Measurements from ENCODE around the gene FASN. TPM values are rescaled to one million over a fixed set of nuclear protein-coding genes. Genes with fewer than 3 reads are reported as not detected.

Gene FASN
- total and polyA plus RNA-seq, 8 donors, result 18.0 to 550 (median 40.0) TPM

GRCh38 chr17:82047379-82047778, 50.7 kb downstream of the FASN start:
- Histone ChIP-seq H3K9me3 (no peaks in the 10 kb centered on the region), H3K27me3 (no peaks in the 10 kb centered on the region), H3K36me3 (peaks cover 0 to 35% of the 10 kb centered on the region in 2 donors), H3K4me1 (peaks cover 9 to 24% of the 10 kb centered on the region in 2 donors), H3K27ac (no peak overlapping the region), H3K4me3 (no peak overlapping the region)
- intact Hi-C loops (cut with DNase I), result no loop called here
- no peak for DNase-seq
- TF ChIP-seq CTCF (IDR thresholded peaks at IDR 0.05), result no peak
- ATAC-seq, result no peak

- Histone ChIP-seq H3K36me3 (peaks cover 0 to 35% of the 10 kb centered on the region in 2 donors), H3K4me1 (peaks cover 7 to 21% of the 10 kb centered on the region in 2 donors), H3K27ac (no peak overlapping the region), H3K9me3 (no peaks in the 10 kb centered on the region), H3K4me3 (no peak overlapping the region), H3K27me3 (no peaks in the 10 kb centered on the region)
- DNase-seq (no peak), ATAC-seq (no peak)
- TF ChIP-seq CTCF (IDR thresholded peaks at IDR 0.05), result no peak
- intact Hi-C loops (cut with DNase I), result no loop called here
Observed at GRCh38 chr17:82046903-82047302, 51.1 kb downstream of the FASN start.

- intact Hi-C loops (cut with DNase I), result no loop called here
Observed at GRCh38 chr17:82045936-82046484, 52.0 kb downstream of the FASN start.

GRCh38 chr17:82043507-82043906, 54.5 kb downstream of the FASN start:
- TF ChIP-seq CTCF (IDR thresholded peaks at IDR 0.05), result no peak
- Histone ChIP-seq H3K4me1 (peaks cover 0 to 3% of the 10 kb centered on the region in 2 donors), H3K27me3 (no peaks in the 10 kb centered on the region), H3K4me3 (no peak overlapping the region), H3K36me3 (peaks cover 0 to 22% of the 10 kb centered on the region in 2 donors), H3K27ac (no peak overlapping the region), H3K9me3 (no peaks in the 10 kb centered on the region)
- no peak for DNase-seq
- intact Hi-C loops (cut with DNase I), result no loop called here
- ATAC-seq, result no peak

More at GRCh38 chr17:82045936-82046484, 52.0 kb downstream of the FASN start:
- no peak for ATAC-seq
- DNase-seq, result no peak
- Histone ChIP-seq H3K36me3 (peaks cover 0 to 35% of the 10 kb centered on the region in 2 donors), H3K27me3 (no peaks in the 10 kb centered on the region), H3K4me3 (no peak overlapping the region), H3K4me1 (peaks cover 7 to 19% of the 10 kb centered on the region in 2 donors), H3K9me3 (no peaks in the 10 kb centered on the region), H3K27ac (no peak overlapping the region)
- TF ChIP-seq CTCF (IDR thresholded peaks at IDR 0.05), result no peak

GRCh38 chr17:82042649-82043048, 55.4 kb downstream of the FASN start:
- intact Hi-C loops (cut with DNase I), result no loop called here

More at GRCh38 chr17:82042649-82043048, 55.4 kb downstream of the FASN start:
- no peak overlapping the region for H3K4me3 ChIP-seq
- no peaks in the 10 kb centered on the region for H3K9me3 ChIP-seq
- no peak for DNase-seq
- peaks cover 0 to 13% of the 10 kb centered on the region in 2 donors for H3K36me3 ChIP-seq
- ATAC-seq, result no peak
- no peak overlapping the region for H3K27ac ChIP-seq
- no peak for TF ChIP-seq CTCF (IDR thresholded peaks at IDR 0.05)
- peaks cover 4 to 9% of the 10 kb centered on the region in 2 donors for H3K4me1 ChIP-seq
- no peaks in the 10 kb centered on the region for H3K27me3 ChIP-seq

All from left lung (tissue), 10 donors.